Choroid plexus epithelial cell (primary cell): ENCODE measurements around the gene FBXO48.

Source experiments
- DNase-seq: peaks from one replicate; pipeline ENCODE4 v3.0.0-alpha.2; 2010; ENCODE audit warnings: low read depth
- H3K4me3 ChIP-seq: 2 replicates; pipeline ENCODE4 v1.5.1; 2011; ENCODE audit warnings: low read depth, mild to moderate bottlenecking, control low read depth, low read length, moderate library complexity
- CTCF ChIP-seq: conservative IDR thresholded peaks from 2 replicates; pipeline ENCODE4 v1.5.1; 2011; ENCODE audit warnings: low read depth, mild to moderate bottlenecking, control low read depth, inconsistent platforms, low read length, moderate library complexity

FBXO48 gene

DNA sequence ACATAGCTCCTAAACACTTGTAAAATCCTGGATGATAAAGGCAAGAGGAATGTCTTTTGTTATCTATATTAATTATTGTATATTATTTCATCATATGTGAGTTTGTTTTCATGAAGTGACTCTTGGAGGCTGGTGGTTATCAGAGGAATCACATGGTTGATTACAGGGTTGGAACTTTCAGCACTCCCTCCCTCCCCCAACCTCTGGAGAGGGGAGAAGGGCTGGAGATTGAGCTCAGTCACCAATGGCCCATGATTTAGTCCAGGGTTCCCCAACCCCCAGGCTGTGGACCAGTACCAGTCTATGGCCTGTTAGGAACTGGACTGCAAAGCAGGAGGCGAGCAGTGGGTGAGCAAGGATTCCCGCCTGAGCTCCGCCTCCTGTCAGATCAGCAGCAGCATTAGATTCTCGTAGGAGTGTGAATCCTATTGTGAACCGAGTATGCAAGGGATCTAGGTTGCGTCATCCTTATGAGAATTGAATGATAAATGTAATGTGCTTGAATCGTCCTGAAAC is 37.7 kb downstream of the FBXO48 start:
- TF ChIP-seq CTCF = no peak
- DNase-seq = peak; percentile 36
- H3K4me3 ChIP-seq = no peak overlapping the region

GRCh38 chr2:68428746-68429145 is 38.3 kb downstream of the FBXO48 start:
- H3K4me3 ChIP-seq = no peak overlapping the region
- no peak for DNase-seq
- TF ChIP-seq CTCF = no peak

DNA sequence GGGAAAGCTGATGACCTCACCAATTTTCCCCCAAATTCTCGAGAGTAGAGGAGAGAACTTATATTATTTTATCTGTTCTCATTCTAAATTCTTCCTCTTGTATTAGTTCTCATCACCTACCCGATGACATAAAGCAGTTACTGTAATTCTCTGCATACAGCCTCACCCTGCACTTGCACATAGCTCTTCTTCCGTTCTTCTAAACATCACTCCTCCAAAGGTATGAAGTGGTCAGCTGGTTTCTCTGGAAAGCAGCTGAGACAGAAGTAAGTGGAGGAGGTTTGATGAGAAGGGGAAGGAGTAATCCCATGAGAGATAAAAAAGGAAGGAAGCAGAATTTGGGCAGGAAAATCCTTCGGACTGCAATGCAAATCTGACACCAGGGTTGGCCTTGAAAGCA is 39.0 kb downstream of the FBXO48 start:
- H3K4me3 ChIP-seq = no peak overlapping the region
- peak; percentile 61 for DNase-seq
- no peak for TF ChIP-seq CTCF

DNA sequence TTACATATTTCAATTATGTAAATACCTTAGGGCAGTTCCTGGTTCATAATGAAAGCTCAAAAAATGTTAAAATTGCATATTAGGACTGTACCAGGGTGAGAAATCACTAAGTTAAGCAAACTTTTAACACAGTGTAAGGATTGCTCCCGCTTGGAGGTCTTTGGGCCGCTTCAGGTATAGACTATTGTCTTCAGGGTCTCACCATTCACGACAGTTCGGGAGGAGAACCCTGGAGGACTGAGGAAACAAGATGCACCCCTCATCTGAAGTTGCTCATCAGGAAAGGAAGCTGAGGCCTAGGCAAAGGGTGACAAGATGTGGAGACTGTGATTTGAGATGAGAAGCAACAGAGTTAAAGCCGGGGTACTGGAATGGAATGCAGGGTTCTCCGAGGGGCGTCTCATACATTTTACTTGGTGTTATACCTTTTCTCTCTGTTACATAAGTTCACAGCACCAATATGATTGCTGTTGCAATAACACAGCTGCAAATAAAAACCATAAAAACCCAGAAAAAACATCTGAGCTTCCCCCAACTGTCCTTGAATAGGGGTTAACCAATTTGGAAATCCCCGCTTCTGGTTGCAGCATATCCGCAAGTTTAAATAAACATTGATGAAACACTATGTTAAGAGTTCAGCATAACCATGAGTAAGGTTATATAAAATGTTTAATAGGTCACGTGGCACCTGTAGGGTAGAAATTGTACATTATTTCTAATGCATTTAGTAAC is 40.1 kb downstream of the FBXO48 start:
- H3K4me3 ChIP-seq = no peak overlapping the region
- TF ChIP-seq CTCF = no peak
- peak; percentile 89 for DNase-seq

DNA sequence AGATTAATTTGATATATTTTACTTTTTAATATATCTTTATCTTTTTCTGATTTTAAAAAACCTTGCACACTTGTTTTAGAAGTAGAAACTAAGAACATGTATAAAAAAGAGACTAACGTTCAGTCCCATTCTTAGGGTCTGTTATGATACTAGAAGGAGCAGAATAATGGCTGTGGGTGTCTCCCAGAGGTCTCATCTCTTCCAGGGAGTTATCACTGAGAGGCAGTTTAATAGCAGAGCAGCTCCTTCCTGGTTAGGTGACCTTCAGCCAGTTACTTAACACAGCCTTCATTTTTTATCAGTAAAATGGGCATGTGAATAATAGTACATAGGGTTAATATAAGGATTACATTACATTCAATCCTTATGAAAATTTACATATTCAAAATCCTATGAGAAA is 40.6 kb downstream of the FBXO48 start:
- TF ChIP-seq CTCF = no peak
- no peak for DNase-seq
- no peak overlapping the region for H3K4me3 ChIP-seq

DNA sequence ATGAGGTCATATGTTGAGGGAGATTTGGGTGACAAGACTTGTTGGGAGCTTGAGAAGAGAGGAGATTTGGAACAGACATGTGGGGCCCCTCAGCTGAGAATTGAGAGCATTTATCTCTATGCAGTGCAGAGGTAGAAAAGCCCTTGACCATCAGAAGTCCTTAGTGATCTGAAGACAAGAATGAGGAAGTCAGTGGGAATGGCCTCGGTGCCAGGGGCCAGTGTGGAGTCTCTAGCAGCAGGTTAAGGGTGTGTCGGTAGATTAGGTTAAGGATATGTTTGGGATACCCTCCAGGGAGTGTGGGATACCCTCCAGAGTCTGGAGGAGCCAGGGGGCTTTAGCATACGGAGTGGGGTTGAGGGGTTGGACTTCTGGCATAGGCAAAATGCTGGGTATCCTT is 41.6 kb downstream of the FBXO48 start:
- TF ChIP-seq CTCF = no peak
- no peak overlapping the region for H3K4me3 ChIP-seq
- no peak for DNase-seq

DNA sequence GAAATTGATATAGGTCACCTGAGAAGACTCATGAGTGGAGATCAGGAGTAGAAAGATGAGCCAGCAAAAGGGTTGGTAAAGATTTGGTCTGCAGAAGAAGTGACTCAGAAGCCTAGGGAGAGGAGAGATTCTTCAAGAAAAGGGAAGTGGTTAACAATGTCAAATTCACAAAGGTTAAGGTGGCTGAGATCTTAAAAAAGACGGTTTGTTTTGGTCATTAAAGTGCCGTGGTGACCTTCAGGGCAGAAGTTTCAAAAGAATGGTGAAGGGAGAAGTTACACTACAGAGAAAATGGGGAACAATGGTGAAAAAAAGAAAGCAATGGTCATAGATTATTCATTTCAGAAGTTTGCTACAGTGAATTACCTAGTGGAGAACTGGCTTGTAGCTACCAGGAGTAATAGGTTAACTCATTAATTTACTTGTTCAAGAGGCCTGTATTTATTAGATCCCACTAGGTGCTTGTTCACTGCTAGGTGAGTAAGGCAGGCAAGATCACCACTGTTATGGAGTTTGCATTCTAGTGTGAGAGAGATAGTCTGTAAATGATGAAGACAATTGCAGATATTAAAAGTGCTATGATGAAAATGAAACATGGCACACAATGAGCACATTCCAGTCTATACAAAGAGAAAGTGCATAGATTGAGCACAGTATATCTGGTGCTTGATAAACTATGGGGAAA is 43.0 kb downstream of the FBXO48 start:
- no peak overlapping the region for H3K4me3 ChIP-seq
- DNase-seq = no peak

More for the DNA sequence above, 43.0 kb downstream of the FBXO48 start:
- TF ChIP-seq CTCF = no peak
